IMR-90 (cell line): ENCODE data around the gene AUTS2. TPM values are rescaled to one million over a fixed set of nuclear protein-coding genes. Genes with fewer than 3 reads are reported as not detected.

Source experiments
- ATAC-seq: fragments of 200-7000 bp; cut with Tn5 transposase; 2 replicates; pipeline ENCODE4 v1.9.1; 2020; ENCODE audit warnings: low read depth, mild to moderate bottlenecking, moderate library complexity
- BruUV-seq: library from RNA; stranded (reverse); fragments of 400-500 nt; replicated peaks from 2 replicates; lab custom pipeline; 2021; lab: Mats Ljungman, UMichigan
- CTCF ChIA-PET: fragments of 300-600 bp; formaldehyde crosslinking; extraction: SDS; loops from one replicate; lab custom pipeline; 2021; ENCODE audit warnings: antibody characterized with exemption; lab: Yijun Ruan, JAX
- POLR2A ChIA-PET: fragments of 300-600 bp; sonication (Branson Sonifier 250); formaldehyde crosslinking; loops from one replicate; lab custom pipeline; 2022; ENCODE audit warnings: antibody characterized with exemption; ENCODE audit not compliant: unreplicated experiment; lab: Charles Lee
- DNase-seq: peaks from one replicate; pipeline ENCODE4 v3.0.0; 2013
- H2AFZ ChIP-seq: replicated peaks from 2 replicates; pipeline ENCODE3; 2013; ENCODE audit warnings: low read length, mild to moderate bottlenecking; ENCODE audit not compliant: poor library complexity
- H2AK5ac ChIP-seq: 2 replicates; pipeline ENCODE4 v1.6.1; 2013; ENCODE audit warnings: low read depth, low read length, inconsistent platforms
- H2AK9ac ChIP-seq: replicated peaks from 2 replicates; pipeline ENCODE3; 2013; ENCODE audit warnings: mild to moderate bottlenecking, low read depth, low read length, moderate library complexity; ENCODE audit not compliant: poor library complexity
- H2BK120ac ChIP-seq: 2 replicates; pipeline ENCODE4 v1.6.1; 2013; ENCODE audit warnings: low read depth, low read length, inconsistent platforms
- H2BK15ac ChIP-seq: 3 replicates; pipeline ENCODE4 v1.6.1; 2013; ENCODE audit warnings: low read depth, low read length, inconsistent platforms
- H2BK20ac ChIP-seq: 2 replicates; pipeline ENCODE4 v1.6.1; 2013; ENCODE audit warnings: low read depth, mild to moderate bottlenecking, inconsistent platforms, low read length, moderate library complexity
- H2BK5ac ChIP-seq: 2 replicates; pipeline ENCODE4 v1.6.1; 2013; ENCODE audit warnings: mild to moderate bottlenecking, low read depth, low read length, inconsistent platforms; ENCODE audit not compliant: poor library complexity, severe bottlenecking
- H3K14ac ChIP-seq: replicated peaks from 2 replicates; pipeline ENCODE4 v1.6.1; 2013; ENCODE audit warnings: low read depth, low read length, inconsistent platforms
- H3K18ac ChIP-seq: 2 replicates; pipeline ENCODE4 v1.6.1; 2013; ENCODE audit warnings: low read depth, low read length, control low read depth
- H3K23ac ChIP-seq: 2 replicates; pipeline ENCODE4 v1.6.1; 2013; ENCODE audit warnings: low read depth, low read length, inconsistent platforms
- H3K27ac ChIP-seq: 2 replicates; pipeline ENCODE4 v1.5.1; 2013; ENCODE audit warnings: mild to moderate bottlenecking, control low read depth, low read length; ENCODE audit not compliant: insufficient read depth
- H3K27me3 ChIP-seq: 2 replicates; pipeline ENCODE4 v1.6.1; 2013; ENCODE audit warnings: low read length; ENCODE audit not compliant: control insufficient read depth, insufficient read depth
- H3K36me3 ChIP-seq: 2 replicates; pipeline ENCODE4 v1.6.1; 2013; ENCODE audit warnings: low read length, mixed read lengths; ENCODE audit not compliant: control insufficient read depth, insufficient read depth
- H3K4ac ChIP-seq: 2 replicates; pipeline ENCODE4 v1.6.1; 2013; ENCODE audit warnings: low read depth, low read length, inconsistent platforms
- H3K4me1 ChIP-seq: 2 replicates; pipeline ENCODE4 v1.6.1; 2013; ENCODE audit warnings: low read length, mixed read lengths; ENCODE audit not compliant: control insufficient read depth, insufficient read depth
- H3K4me2 ChIP-seq: 2 replicates; pipeline ENCODE4 v1.6.1; 2013; ENCODE audit warnings: low read depth, mild to moderate bottlenecking, control low read depth, low read length, moderate library complexity
- H3K4me3 ChIP-seq: 2 replicates; pipeline ENCODE4 v1.5.1; 2013; ENCODE audit warnings: low read depth, mild to moderate bottlenecking, control low read depth, low read length, moderate library complexity; ENCODE audit not compliant: insufficient read depth
- H3K56ac ChIP-seq: 2 replicates; pipeline ENCODE4 v1.6.1; 2013; ENCODE audit warnings: low read length, inconsistent platforms; ENCODE audit not compliant: insufficient read depth; ENCODE audit errors: extremely low read depth
- H3K79me1 ChIP-seq, 2 experiments: 2 replicates each; pipeline ENCODE4 v1.6.1; 2013; ENCODE audit warnings: low read length in 2 of 2, inconsistent platforms in 1 of 2, low read depth in 1 of 2
- H3K9ac ChIP-seq: 2 replicates; pipeline ENCODE4 v1.6.1; 2013; ENCODE audit warnings: low read depth, low read length, control low read depth
- H3K9me1 ChIP-seq: 2 replicates; pipeline ENCODE4 v1.6.1; 2013; ENCODE audit warnings: low read length, inconsistent platforms; ENCODE audit not compliant: insufficient read depth
- H3K9me3 ChIP-seq: 2 replicates; pipeline ENCODE4 v1.6.1; 2013; ENCODE audit warnings: low read length; ENCODE audit not compliant: control insufficient read depth, insufficient read depth
- H4K20me1 ChIP-seq: 2 replicates; pipeline ENCODE4 v1.6.1; 2013; ENCODE audit warnings: low read length, inconsistent platforms; ENCODE audit not compliant: insufficient read depth
- H4K5ac ChIP-seq: 2 replicates; pipeline ENCODE4 v1.6.1; 2013; ENCODE audit warnings: mild to moderate bottlenecking, low read depth, low read length, control low read depth
- H4K8ac ChIP-seq, 2 experiments: 2 replicates each; pipeline ENCODE4 v1.6.1; 2013; ENCODE audit warnings: low read depth in 2 of 2, low read length in 2 of 2, control low read depth in 1 of 2, inconsistent platforms in 1 of 2
- H4K91ac ChIP-seq: 2 replicates; pipeline ENCODE4 v1.6.1; 2013; ENCODE audit warnings: low read depth, low read length, inconsistent platforms; ENCODE audit not compliant: insufficient read depth
- CEBPB ChIP-seq: IDR thresholded peaks from 2 replicates; pipeline ENCODE4 v1.6.1; 2012; ENCODE audit warnings: low read depth, low read length, improper control_type of control experiment
- CHD1 ChIP-seq: IDR thresholded peaks from 2 replicates; pipeline ENCODE4 v1.6.1; 2012; ENCODE audit warnings: low read depth, low read length, improper control_type of control experiment
- CTCF ChIP-seq: conservative IDR thresholded peaks from 2 replicates; pipeline ENCODE4 v1.5.1; 2012; ENCODE audit warnings: mild to moderate bottlenecking, low read depth, low read length, improper control_type of control experiment
- MXI1 ChIP-seq: IDR thresholded peaks from 2 replicates; pipeline ENCODE4 v1.6.1; 2012; ENCODE audit warnings: low read depth, mild to moderate bottlenecking, low read length, moderate library complexity, borderline replicate concordance
- POLR2A ChIP-seq: IDR thresholded peaks from 2 replicates; pipeline ENCODE4 v1.6.1; 2012; ENCODE audit warnings: mild to moderate bottlenecking, low read depth, low read length
- RAD21 ChIP-seq: IDR thresholded peaks from 2 replicates; pipeline ENCODE4 v1.6.1; 2012; ENCODE audit warnings: low read length, improper control_type of control experiment
- WGBS, 2 experiments: methylation state at CpG; one replicate each; pipeline versions ENCODE4 v1.1.5 to v1.1.7; 2013; ENCODE audit warnings: missing lambda C conversion rate in 2 of 2; ENCODE audit not compliant: insufficient read length in 1 of 2; ENCODE audit errors: extremely low coverage in 2 of 2; 5-methylcytosine and 5-hydroxymethylcytosine counted together
- dilution Hi-C: fragments of 300-500 bp; cut with HindIII; formaldehyde crosslinking; loops from one replicate; pipeline ENCODE4 v1.14.3; 2018; ENCODE audit warnings: low sequenced_read_pairs; ENCODE audit not compliant: unreplicated experiment
- in situ Hi-C: fragments of 300-500 bp; cut with MboI; formaldehyde crosslinking; loops from 3 replicates; pipeline ENCODE4 v1.14.3; 2019; ENCODE audit warnings: low sequenced_read_pairs, inconsistent platforms, mixed read lengths
- intact Hi-C: fragments of 100-400 bp; cut with micrococcal nuclease; formaldehyde crosslinking; loops from 2 replicates; pipeline ENCODE4 v1.10.0; 2022
- polyA plus RNA-seq, 3 experiments: library from polyadenylated mRNA; depleted of rRNA; stranded (reverse); fragments of >200 nt; gene quantifications; 2 replicates each; pipeline ENCODE4 v1.2.3, GENCODE V29; 2012; ENCODE audit warnings: low replicate concordance in 1 of 3
- total RNA-seq: library from RNA; depleted of rRNA; stranded (reverse); fragments of >200 nt; gene quantifications from 2 replicates; pipeline ENCODE4 v1.2.3, GENCODE V29; 2012

Gene AUTS2
- total and polyA plus RNA-seq, 2 of the 4 experiments (the other 2 are of a cell fraction): 0.90 to 3.0 TPM

DNA sequence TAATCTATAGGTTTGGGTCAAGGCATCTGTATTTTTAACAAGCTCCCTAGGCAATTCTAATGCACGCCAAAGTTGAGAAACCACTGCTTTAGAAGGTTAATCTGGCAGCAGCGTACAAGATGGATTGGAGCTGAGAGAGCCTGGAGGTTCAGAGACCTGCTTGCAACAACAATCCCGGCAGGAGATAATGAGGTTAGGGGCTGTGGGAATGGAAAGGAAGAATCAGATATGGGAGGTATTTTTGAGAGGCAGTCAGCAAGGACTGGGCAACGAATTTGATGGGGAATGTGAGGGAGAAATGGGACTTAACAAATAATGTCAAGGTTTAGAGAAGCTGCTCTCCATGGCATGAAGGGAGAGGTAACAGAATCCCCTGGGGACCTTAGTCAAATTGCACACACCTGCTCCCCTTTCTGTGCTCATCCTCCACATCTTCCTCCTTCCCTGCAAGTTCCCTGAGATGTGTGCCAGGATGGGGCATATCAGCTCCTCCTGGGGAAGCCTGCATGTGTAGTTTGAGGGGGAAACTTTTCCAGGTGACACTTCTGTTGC lies 802.6 kb downstream of the AUTS2 start:
- no peaks in the 10 kb centered on the region for H3K79me1 ChIP-seq
- H3K23ac ChIP-seq: no peak overlapping the region
- H3K9ac ChIP-seq: no peak overlapping the region
- no peak for TF ChIP-seq POLR2A
- TF ChIP-seq CHD1: no peak
- TF ChIP-seq CTCF: no peak
- no peak for TF ChIP-seq CEBPB
- TF ChIP-seq MXI1: no peak
- TF ChIP-seq RAD21: no peak
- H2BK5ac ChIP-seq: no peak overlapping the region
- intact Hi-C loops (no loop called here), in situ Hi-C loops (no loop called here), dilution Hi-C loops (no loop called here)
- H2BK120ac ChIP-seq: no peak overlapping the region
- no peaks in the 10 kb centered on the region for H3K27me3 ChIP-seq
- H3K36me3 ChIP-seq: no peaks in the 10 kb centered on the region
- no peak overlapping the region for H2BK15ac ChIP-seq
- H3K14ac ChIP-seq: no peak overlapping the region
- no peak overlapping the region for H4K91ac ChIP-seq
- H2AK9ac ChIP-seq: no peak overlapping the region
- no peaks in the 10 kb centered on the region for H4K20me1 ChIP-seq
- H2BK20ac ChIP-seq: no peak overlapping the region
- CTCF ChIA-PET: no interaction called here
- DNase-seq (no peak), ATAC-seq (no peak)
- no peak overlapping the region for H4K8ac ChIP-seq
- no peak overlapping the region for H3K27ac ChIP-seq
- H3K18ac ChIP-seq: no peak overlapping the region
- H3K4me3 ChIP-seq: no peak overlapping the region
- no peak overlapping the region for H3K4ac ChIP-seq
- H4K5ac ChIP-seq: no peak overlapping the region
- BruUV-seq: no TSS peak
- H3K9me1 ChIP-seq: no peaks in the 10 kb centered on the region
- no peaks in the 10 kb centered on the region for H3K4me1 ChIP-seq
- H2AFZ ChIP-seq: no peak overlapping the region
- H3K4me2 ChIP-seq: no peak overlapping the region
- POLR2A ChIA-PET: no interaction called here
- 60% methylated on average over 1 of the region's 4 CpGs; no CpG with 5 or more reads in 1 of the 2 experiments for WGBS, 2 experiments
- no peaks in the 10 kb centered on the region for H3K9me3 ChIP-seq
- no peak overlapping the region for H2AK5ac ChIP-seq
- H3K56ac ChIP-seq: no peak overlapping the region
